SIG-M5 treated with dmso at 0.1 percent for 504 hours (cell line): ENCODE results near the gene MAPK8IP2.

ENCODE experiments used
- DNase-seq: peaks from one replicate; lab custom pipeline; 2025; ENCODE audit not compliant: unreplicated experiment; lab: John Stamatoyannopoulos, UW

Gene MAPK8IP2

DNA sequence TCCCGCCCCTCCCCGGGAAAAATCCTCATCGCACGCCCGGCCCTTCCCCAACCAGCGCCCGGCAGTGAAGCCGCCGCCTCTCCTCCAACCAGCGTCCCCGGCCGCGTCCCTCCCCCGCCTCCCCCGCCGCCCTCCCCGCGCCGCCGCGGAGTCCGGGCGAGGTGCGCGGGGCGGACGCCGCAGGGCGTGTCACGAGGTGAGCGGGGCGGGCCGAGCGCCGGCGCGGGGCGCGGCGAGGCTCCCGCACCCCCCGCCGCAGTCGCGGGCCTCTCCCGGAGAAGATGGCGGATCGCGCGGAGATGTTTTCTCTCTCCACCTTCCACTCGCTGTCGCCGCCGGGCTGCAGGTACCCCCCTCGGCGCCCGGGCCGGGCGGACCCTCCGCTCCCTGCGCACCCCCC lies at the start of gene MAPK8IP2:
MAPK8IP2 (plus strand) TSS at position 256 of the 400 bp plus-strand sequence; CDS start at position 282, 26 bp downstream.
- no peak for DNase-seq

DNA sequence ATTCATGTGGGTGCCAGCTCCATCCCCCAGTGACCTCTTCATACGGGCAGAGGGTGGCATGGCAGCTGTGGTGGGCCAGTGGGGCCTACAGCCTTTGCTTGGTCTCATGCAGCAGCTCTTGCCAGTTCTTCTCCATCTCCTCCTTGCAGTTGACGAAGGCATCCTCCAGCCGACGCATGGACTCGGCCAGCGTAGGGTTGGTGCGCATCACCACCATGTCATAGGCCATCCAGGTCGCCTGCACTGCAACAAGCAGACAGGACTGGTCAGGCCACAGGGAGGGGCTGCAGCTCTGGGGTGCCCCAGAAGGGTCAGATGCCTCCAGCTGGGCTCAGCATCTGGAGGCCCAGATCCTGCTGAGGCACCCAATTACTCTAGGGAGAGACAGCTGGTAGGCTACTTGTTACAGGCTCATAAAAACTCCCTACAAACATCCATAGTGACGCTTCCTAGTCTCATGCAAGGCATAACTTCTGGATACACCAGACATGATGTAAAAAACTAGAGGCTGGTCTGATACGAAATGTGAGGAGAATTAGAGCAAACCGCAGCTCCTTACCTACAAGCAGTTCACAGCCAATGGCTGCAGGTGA lies 49.3 kb upstream of the MAPK8IP2 start:
- DNase-seq: no peak

GRCh38 chr22:50553310-50553709 lies 47.3 kb upstream of the MAPK8IP2 start:
- DNase-seq: no peak

- no peak for DNase-seq
Observed at GRCh38 chr22:50556703-50557102, 43.9 kb upstream of the MAPK8IP2 start.

GRCh38 chr22:50560034-50560433 lies 40.6 kb upstream of the MAPK8IP2 start:
- DNase-seq: no peak

DNA sequence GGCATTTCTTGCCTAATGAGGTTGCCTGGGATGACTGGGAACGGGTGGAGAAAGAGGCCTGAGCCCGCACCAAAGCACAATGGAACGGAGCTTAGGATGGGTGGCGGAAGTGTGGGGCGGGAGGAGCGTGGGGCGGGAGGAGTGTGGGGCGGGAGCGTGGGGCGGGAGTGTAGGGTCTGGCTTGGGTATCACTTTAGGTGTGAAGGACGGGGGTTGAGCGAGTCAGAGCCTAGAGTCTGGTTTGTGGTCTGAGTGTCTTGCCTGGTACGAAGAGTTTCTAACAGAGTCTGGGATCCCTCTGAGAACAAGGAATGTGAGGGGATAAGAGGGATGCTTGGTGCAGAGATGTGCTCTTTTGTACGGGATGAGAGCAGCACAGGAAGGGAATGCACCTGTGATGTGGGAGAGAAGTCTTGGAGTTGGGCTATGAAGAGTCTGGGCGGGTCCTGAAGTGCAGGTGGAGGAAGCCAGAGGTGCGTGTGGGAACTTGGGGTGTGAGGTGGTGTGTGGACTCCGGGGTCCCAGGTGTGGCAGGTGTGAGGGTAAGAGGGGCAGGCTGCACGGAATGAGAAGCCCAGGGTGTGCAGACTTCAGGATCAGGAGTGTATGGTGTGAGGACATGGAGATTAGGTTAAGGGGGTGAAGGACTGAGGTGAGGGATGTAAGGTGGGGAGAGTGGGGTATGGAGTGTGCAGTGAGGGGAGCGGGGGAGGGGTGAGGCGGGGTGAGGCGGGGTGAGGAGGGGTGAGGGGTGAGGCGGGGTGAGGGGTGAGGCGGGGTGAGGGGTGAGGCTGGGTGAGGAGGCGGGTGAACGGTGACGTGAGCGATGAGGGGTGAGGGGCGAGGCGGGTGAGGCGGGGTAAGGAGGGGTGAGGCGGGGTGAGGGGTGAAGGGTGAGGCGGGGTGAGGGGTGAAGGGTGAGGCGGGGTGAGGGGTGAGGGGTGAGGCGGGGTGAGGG lies 38.9 kb upstream of the MAPK8IP2 start:
- DNase-seq: no peak

DNA sequence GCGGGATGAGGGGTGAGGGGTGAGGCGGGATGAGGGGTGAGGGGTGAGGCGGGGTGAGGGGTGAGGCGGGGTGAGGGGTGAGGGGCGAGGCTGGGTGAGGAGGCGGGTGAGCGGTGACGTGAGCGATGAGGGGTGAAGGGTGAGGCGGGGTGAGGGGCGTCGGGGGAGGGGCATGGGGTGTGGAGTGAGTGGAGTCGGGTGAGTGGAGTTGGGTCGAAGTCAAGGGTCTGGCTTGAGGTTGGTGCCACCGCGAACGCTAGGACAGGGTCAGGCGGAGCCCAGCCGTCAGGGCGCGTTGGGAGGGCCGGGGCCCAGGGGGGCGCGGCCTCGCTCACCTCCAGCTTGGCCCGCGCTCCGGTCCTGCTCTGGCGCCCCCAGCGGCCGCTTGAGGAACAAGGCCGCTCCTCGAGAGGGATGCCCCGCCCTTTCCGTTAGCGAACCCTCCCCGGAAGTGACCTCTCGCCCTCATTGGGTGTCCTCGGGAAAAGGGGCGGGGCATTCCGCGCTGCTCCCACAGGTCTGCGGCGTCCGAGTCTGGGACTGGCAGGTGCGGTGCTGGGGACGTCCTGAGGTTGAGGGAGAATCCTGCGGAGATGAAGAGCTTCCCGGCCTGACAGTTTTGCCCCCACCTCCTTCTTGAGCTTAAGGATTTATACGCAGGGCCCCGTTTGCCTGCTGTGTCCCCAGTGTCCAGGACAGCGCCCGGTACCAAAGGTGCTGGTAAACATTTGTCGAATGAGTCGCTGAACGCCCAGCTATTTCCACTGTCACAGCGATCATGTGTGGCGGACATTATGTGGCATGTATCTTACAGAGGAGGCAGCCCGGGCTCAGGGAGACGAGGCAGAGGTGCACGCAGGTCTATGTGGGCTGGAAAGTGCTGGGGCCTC lies 37.8 kb upstream of the MAPK8IP2 start, which contains the start of gene SYCE3:
SYCE3 (minus strand) TSS at position 397 of the 890 bp plus-strand sequence. CDS start 6,514 bp downstream, outside the sequence.
- peak; percentile 90 for DNase-seq

- DNase-seq: no peak
Observed at GRCh38 chr22:50563413-50564160, 37.0 kb upstream of the MAPK8IP2 start.

DNA sequence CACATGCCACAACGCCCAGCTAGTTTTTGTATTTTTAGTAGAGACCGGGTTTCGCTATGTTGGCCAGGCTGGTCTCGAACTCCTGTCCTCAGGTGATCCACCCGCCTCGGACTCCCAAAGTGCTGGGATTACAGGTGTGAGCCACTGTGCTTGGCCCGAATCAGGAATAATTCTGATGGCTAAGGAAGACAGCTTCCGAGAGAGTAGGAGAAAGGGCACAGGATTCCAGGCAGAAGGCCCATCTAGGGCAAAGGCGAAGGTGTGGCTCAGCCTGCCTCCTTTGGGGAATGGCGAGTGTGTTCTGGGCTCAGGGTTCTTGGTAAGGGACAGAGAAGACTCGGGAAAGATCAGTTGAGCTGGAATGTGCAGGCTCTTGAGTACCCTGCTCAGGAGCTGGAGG lies 36.3 kb upstream of the MAPK8IP2 start:
- no peak for DNase-seq

- DNase-seq: no peak
Observed at GRCh38 chr22:50567721-50568252, 32.8 kb upstream of the MAPK8IP2 start.

GRCh38 chr22:50568626-50569025 lies 32.0 kb upstream of the MAPK8IP2 start:
- peak; percentile 17 for DNase-seq

- DNase-seq: no peak
Observed at GRCh38 chr22:50569041-50569459, 31.5 kb upstream of the MAPK8IP2 start.

GRCh38 chr22:50569896-50570535 lies 30.6 kb upstream of the MAPK8IP2 start:
- DNase-seq: no peak

DNA sequence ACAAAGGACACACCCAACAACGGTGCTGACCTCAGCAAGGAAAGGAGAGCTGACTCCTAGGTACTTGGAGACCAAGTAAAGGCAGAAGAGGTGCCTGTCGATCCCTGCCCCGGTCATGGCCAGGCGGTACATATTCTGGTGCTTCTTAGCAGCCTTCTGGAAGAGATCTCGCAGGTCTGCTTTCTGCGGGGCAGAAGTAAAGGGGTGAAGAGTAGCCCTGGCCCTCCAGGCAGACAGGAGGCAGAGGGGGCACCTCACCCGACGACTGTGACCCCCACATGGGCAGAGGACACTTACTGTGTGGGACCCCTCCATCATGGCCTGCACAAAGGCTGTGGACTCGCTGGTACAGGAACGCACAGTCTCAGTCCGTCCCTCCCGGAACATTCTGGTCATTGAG lies 29.7 kb upstream of the MAPK8IP2 start:
- DNase-seq: no peak

GRCh38 chr22:50571264-50572175 lies 29.1 kb upstream of the MAPK8IP2 start:
- no peak for DNase-seq

DNA sequence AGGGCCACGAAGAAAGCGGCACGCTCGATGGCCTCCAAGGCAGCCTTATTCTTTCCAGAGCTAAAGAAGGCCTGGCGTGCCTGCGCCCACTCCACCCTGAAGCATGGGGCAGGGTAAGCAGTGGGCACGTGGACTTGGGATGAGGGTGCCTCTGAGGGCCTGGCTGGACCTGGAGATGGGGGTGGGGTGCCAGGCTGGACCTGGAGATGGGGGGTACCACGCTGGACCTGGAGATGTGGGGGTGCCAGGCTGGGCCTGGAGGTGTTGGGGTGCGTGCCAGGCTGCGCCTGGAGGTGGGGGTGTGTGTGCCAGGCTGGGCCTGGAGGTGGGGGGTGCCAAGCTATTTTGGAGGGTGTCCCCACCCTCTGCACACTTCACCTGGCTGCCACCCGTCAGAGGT lies 27.6 kb upstream of the MAPK8IP2 start:
- no peak for DNase-seq

DNA sequence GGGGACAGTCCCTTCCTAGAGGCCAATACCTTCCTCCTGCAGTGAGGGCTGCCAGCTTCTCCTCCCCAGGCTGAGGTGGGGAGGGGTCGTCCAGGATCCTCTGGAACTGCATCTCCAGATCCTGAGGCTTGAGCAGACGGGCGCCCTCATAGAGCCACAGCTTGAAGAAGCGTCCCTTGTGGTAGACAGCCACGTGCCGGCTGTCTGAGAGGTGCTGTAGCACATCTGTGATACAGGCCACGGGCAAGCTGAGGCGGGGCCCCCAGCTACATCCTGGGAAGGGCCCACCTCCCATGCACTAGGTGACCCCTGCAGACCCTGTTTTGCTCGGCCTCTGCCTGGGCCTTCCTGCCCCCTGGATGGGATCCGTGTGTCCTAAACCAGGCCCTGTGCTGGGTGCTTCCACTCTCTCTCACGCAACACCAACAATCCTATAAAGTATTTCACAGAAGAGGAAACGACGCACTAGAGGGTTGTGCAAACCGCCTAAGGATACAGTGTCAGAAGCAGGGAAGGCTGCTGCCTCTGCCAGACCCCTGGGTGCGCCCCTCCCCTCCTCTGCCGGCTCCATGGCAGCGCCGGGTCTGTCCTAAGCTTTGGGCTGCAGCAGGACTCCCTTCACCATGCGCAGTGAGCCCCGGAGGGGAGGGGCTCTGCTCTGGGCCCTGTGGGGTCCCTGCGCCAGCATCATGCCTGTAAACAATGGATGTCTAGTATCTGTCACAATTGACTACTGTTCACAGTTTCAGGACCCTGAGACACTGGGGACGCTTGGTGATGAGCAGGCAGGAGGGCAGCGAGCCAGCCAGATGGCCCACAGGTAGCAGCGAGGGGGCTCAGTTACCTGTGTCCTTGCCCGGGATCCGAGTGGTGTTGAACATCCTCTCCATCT lies 26.9 kb upstream of the MAPK8IP2 start:
- DNase-seq: no peak

- no peak for DNase-seq
Observed at GRCh38 chr22:50574383-50574755, 26.2 kb upstream of the MAPK8IP2 start.
